GM21367 (cell line): Measurements from ENCODE around the gene MYO1A.
A peak's percentile ranks its signal among the peaks of the same experiment; 100 is the strongest.

Experiments used
- ATAC-seq: cut with Tn5 transposase; IDR thresholded peaks from one replicate; pipeline ENCODE4 v1.9.1; 2021; ENCODE audit not compliant: unreplicated experiment

MYO1A gene

DNA sequence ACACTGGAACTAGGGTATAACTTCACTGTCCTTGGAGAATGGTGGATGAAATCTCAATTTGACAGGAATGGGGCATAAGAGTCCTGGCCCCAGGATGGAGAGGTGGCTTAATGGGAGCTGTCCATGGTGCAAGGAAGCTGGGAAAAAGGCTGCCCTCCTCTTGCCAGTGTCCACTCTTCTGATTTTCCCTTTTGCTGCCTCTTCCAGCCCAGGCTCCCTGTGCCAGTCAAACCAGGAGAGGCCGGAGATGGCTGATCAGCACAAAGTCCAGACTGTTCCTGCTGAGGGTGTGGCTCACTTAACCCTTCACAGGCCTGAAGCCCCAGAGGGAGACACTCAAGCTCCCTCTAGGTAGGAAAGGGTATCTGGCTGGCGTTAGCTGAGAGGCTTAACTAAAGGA, at the start of gene MYO1A:
TSS of gene MYO1A (minus strand) at position 240 of the 400 bp plus-strand sequence. CDS start 1,806 bp downstream, outside the sequence.
- no peak for ATAC-seq

DNA sequence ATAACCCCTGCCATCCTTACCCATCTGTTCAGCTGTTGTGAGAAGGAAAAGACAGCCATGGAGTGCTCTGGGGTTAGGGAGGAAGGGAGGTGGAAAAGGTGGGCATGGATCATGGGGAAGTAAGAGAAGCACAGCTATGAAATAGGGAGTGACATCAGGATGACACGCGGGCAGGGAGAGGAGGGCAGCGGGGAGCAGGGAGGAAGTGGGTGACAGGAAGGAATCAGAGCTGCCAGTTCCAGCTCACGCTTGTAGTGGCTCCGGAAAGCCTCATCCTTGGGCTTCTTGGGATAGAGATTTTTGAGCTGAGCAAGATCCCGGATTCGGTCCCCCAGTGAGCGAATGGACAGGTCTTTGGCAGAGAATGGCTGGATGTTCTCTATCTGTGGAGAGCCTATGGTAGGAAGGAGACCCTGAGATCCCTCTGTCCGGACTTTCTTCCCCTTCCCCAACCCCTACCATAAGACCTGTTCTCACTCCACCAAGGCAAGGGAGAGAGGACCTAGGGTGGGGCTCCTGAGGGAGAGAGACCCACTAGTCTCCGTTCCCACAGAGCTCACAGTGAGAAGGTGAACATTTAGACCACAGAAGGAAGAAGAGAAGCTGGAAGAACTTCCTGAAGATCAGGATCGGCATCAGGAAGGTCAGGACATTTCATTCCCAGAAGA, 49.3 kb upstream of the MYO1A start:
- ATAC-seq: no peak

DNA sequence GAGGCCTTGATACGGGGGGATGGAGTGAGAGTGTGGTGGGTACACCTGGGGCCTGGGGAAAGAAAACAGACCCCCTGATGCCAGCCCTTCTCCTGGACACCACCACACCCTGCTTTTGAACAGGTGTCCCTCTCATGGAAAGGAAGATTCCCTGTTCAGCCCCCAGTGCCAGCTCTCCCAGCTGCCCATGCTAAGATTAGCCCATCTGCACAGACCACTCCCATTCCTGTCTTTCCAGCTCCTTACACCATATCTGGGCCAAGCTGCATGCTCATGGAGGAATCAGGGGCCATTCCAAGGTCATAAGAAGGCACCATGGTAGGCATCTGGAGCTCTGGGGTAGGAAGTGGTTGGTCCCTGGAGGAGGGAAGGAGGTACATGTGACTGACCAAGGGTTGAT, 48.6 kb upstream of the MYO1A start:
- ATAC-seq: no peak

DNA sequence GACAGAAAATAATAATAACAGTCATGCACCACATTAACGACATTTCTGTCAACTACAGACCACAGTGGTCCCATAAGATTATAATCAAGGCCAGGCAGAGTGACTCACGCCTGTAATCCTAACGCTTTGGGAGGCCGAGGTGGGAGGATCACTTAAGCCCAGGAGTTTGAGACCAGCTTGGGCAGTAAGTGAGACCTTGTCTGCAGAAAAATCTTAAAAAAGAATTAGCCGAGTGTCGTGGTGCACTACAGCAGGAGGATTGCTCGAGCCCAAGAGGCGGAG, 47.6 kb upstream of the MYO1A start:
- no peak for ATAC-seq

DNA sequence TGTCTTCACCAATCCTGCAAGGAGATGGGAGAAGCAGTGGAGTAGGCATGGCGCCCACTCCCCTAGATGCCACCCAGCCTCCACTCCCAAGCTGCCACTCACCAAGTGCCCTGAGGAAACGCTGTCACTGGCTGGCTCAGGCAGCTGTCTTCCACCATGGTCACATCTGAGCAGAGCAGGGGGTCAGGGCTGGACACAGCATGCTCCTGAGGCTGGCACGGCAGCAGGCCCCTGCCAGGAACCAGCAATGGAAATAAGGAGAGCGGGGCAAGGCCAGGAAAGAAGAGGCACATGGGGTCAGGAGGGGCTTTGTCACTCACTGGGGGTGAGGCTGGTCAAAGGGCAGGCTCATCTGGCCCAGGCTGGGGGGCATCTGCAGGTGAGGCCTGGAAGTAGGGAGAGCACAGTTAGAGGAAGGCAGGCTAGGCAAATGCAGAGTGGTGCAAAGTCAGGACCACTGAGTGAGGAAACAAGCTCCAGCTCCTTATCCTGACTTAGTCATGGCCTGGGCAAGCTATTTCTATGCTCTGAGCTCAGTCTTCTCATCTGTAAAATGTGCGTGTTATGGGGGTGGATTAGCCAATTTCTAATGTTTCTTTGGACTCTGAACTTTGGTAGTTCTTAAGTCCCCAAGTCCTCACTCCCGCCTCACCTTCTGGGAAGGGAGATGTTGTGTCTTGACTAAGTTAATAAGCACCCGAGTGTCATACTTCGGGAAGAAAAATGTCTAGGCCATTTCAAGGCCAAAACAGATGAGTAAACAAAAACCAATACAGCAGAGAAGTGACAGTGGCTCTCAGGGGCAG, 47.0 kb upstream of the MYO1A start:
- no peak for ATAC-seq

DNA sequence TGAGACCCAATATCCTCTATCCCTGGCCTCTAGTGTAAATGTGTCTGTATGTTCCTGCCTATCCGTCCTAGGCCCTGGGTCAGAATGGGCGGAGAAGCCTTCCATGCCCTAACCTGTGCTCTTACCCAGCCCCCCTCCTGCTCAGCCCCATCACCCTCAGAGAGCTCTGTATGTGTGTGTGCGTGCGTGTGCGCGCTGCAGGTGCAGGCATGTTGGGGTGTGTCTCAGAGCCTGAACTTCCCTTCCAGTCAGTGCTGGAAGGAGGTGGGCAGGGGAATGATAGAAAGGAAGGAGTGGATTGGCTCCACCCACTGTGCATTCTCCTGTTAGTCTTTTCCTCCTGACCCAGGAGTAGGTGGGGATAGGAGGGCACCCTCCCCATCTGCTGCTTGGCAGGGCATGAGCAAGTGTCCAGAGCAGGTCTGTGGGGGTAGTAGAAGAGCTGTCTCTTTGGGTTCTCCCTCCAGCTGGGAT, 46.2 kb upstream of the MYO1A start:
- no peak for ATAC-seq

DNA sequence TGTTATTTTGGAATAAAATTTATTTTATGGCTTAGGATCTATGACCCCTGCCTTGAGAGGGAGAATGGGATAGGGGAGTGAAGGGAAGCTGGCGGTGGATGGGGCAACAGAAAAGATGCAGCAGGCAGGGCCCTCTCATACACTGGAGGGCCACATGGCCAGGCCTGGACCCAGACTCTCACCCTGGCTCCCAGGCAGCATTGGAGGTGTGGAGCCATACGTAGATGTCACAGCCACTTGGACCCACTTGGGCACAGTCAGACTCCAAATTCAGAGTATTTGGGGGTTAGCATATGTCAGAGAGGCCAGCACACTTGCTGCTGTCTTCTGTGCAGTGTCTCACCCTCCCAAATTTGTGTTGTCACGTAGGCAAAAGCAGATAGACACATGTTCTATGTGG, 45.5 kb upstream of the MYO1A start:
- ATAC-seq: no peak

DNA sequence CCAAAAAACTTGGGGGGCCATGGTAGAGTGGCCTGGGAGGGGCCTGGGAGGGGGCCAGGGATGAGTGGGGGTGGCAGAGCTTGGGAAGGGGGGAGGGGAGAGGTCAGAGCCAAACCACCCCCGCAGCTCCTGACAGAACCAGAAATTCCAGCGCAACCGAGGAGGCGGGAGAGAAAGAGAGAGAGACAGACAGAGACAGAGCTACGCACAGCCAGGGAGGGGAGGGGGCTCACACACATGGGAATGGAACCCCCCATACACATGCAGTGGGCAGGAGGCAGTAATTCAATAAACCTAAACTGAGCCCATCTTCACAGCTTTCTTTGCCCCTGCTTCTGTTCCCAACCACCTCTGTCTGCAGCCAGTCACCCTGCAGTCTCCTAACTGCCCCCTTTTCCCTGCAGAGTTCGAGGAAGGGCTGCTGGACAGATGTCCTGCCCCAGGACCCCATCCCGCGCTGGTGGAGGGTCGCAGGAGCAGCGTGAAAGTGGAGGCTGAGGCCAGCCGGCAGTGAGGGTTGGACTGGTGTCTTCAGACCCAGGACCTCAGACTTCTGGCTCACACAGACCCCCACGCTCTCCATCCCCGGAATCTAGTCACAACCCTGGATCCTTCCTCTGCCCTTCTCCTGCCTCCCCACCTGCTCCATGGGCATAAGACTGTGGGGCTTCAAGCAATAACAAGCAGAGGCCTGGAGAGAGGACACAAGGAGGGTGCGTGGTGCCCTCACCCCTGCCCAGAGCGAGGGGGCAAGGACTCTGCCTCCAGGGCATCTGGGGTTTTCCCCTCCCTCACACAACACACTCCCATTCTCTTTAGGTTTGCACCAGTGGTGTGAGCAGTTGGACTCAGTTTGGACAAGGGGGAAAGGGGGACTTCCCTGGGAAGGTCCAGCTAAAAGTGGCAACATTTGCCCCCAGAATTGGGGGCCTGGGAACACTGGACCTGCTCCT, 44.6 kb upstream of the MYO1A start:
- ATAC-seq: no peak

DNA sequence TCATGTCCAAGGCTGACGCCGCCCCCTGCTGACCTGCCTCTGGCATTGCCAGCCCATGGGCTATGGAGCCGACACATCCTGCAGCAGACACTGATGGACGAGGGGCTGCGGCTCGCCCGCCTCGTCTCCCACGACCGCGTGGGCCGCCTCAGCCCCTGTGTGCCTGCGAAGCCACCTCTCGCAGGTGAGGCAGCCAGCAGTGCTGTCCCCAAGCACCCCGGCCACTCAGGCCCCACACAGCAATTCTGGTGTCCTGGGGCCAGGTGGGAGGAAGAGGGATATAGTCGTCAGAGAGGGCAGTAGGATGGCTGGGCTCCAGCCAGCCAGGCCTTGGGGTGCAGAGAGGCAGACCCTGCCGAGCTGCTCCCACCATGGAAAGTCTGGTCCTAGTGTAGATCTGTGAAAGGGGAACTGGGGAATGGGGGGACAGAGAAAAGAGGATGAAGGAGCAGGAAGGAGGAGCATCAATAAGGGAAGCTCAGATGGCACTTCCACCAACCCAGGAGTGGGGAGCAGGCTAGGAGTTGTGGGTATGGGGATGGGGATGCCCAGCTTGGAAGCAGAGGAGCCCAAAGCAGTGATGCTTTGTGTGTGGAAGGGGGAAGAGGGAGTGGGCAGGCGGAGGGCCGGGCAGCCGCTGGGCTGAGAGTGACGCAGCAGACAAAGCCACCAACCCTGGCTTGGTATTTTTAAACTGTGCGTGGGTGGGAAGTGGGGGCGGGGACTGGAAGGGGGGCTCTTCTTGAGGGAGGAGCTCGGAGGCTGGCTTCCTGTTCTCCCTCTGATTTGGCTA, 43.7 kb upstream of the MYO1A start:
- ATAC-seq: no peak

DNA sequence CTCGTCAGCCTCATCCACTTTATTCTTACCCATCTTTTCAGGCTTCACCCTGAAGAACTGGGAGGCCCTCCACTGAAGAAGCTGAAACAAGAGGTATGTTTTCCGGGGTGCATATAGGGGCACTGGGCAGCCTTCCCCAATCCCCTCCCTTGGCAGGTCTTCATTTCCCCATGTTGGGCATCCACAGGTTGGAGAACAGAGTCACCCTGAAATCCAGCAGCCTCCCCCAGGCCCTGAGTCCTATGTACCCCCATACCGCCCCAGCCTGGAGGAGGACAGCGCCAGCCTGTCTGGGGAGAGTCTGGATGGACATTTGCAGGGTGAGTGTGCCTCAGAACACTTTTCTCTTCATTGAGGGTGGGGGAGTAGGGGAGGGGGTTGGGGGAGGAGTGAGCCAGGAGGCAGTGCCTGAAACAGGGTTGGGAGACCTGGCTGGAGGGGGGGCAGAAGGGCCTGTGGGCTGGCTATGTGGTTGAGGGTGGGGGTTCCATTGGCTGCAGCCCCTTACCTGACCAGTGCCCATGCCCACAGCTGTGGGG, 43.0 kb upstream of the MYO1A start:
- no peak for ATAC-seq

DNA sequence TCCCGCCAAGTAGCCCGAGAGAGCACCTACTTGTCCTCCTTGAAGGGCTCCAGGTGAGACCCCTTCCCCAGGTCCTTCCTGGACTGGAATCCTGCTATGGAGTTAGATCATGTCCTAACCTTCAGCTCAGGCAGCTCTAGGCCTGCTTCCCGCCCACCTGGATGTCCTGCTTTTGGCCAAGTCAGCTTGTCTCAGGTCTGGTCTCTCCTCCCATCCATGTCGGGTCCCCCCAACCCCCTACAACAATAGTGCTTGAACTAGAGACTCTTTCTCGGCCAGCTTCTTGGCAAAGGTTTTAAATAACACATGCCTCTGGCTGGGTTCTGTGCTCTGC, 42.6 kb upstream of the MYO1A start:
- no peak for ATAC-seq

DNA sequence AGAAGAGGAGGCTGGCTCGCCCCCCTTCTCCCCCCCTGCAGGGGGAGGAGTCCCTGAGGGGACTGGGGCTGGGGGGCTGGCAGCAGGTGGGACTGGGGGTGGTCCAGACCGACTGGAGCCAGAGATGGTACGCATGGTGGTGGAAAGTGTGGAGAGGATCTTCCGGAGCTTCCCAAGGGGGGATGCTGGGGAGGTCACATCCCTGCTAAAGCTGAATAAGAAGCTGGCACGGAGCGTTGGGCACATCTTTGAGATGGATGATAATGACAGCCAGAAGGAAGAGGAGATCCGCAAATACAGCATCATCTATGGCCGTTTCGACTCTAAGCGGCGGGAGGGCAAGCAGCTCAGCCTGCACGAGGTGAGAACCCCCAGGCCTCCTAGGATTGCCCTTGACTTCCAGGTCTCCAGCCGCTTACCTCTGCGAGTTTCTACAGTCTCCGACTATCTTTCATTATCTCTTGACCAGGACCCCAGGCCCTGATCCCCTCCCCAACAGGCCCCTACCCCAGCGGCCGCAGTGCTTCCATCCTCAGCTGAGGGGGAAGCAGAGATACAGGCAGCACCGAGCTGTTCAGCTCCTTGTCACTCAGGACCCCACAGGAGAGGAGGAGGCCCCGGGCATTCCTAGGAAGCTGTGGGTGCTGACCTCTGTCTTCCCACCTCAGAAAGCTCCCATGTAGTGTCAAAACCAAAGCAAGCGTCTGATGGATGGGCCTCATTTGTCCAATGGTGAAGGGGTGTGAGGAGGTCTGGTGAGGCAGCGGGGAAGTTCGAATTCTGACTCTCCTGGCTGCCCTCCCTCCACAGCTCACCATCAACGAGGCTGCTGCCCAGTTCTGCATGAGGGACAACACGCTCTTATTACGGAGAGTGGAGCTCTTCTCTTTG, 42.0 kb upstream of the MYO1A start:
- ATAC-seq: no peak

DNA sequence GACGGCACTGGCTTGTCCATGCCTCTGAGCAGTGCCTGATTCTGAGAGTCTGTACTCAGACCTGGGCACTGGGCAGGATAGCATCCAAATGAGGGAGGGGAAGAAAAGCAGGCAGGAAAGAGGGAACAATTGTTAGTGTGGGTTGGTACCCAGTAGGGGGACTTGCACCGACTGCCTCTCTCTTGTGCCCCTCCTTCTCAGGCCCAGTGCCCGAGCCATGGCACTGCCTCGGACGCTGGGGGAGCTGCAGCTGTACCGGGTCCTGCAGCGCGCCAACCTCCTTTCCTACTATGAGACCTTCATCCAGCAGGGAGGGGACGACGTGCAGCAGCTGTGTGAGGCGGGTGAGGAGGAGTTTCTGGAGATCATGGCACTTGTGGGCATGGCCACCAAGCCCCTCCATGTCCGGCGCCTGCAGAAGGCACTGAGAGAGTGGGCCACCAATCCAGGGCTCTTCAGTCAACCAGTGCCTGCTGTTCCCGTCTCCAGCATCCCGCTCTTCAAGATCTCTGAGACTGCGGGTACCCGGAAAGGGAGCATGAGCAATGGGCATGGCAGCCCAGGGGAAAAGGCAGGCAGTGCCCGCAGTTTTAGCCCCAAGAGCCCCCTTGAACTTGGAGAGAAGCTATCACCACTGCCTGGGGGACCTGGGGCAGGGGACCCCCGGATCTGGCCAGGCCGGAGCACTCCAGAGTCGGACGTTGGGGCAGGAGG, 41.2 kb upstream of the MYO1A start:
- no peak for ATAC-seq

DNA sequence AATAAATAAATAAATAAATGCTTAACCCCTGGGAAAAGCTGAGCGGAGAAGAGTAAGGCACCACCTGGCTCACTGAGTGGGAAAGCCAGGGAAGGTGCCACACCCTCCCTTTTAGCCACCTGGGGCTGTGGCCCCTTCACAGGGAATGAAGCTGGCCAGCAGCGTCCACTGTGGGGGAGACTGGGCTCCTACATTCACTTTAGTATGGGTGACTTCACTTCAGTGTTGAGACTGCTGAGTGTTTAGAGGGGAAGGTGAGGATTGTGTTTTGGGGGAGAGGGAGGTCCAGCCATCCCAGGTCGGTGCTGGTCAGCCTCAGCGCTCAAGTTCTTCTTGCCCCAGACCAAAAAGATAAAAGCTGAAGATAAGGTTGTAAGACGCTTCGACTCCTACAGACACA, 40.6 kb upstream of the MYO1A start:
- no peak for ATAC-seq

DNA sequence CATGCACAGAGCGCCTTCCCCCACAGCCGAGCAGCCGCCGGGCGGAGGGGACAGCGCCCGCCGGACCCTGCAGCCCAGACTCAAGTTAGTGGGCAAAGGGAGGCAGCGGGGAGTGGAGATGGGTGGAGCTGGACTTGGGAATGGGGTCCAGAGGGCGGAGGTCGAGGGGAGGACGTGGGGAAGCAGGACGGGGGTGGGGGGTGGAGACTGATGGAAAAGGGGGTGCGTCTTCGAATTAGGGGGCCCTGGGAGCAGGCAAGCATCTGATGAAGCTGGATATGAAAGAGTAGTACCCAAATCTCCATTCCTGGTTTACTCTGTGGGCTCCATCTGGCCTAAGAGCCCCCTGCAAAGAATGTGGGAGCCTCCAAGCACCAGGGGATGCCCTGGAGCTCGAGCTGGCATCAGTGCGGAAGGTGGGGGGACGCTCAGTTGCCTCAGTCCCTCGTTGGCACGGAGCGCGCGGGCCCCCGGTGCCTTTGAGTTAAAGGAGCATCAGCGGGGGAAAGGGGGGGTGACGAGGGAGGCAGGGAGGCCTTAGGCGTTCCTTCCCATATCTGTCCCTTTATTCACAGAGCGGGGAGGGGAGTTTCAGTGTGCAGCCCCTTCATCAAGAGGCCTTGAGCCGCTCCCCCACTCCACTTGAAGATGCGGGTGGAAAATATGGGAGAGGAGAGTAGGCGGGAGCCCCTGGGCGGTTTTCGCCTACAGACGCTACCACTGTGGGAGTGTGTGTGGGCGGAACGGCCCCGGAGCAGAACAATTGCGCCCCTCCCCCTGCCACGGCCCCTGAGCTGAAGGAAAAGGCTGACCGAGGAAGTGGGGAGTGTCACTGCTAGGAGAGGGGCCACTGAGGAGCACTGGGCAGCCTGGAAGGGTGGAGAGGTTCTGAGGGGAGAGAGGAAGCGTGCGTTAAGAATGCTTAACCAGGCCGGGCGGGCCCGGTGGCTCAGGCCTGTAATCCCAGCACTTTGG, 39.6 kb upstream of the MYO1A start:
- no peak for ATAC-seq

DNA sequence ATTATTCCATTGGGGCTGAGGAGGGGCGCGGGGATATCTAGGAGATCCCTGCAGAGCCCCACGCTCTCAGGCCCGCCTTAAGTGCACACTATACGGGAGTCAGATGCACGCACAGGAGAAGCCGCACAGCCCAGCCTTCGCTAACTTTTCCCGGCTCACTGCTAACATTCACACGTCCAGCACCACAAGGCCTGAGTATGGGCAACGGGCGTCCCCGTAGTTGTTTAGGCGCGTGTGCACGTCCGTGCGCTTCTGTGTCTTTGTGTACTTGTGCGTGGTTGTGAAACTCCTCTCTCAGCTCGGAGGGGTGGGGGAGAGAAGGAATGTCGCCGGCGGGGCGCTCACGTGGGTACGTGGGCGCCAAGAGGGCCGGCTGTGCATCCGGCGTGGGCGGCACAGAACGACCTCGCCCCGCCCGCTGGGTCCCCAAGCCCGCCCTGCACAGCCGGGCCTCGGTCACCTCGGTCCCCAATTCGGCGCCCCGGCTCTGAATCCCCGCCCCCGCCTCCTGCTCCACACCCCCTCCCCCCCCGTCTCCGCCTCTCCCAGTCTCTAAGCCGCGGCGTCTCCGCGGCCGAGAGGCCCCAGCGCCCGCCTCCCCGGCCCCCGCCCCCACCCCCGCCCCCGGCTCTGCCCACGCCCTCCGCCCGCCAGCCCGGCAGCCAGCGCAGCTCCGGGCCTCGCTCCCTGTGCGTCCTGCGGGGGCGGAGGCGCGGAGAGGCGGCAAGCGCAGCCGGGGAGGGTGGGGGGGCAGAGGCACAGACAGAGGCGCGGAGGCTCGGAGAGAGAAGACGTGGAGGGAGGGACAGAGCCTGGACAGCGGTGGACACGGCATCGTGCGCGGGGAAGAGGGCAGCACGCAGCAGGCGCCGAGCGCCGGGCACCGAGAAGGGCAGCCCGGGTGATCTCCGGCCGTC, 38.7 kb upstream of the MYO1A start, which contains the start of gene NAB2:
TSS of gene NAB2 (plus strand) at position 761 of the 917 bp plus-strand sequence. CDS start 158 bp downstream, outside the sequence.
- ATAC-seq: peak; percentile 34
